Fibroblast of the aortic adventitia (primary cell): ENCODE results near the gene DNAJB12. TPM values are rescaled to one million over a fixed set of nuclear protein-coding genes. Genes with fewer than 3 reads are reported as not detected.

Experiments used
- DNase-seq: peaks from one replicate; pipeline ENCODE4 v3.0.0-alpha.2; 2010; ENCODE audit warnings: low read depth
- H3K4me3 ChIP-seq: 2 replicates; pipeline ENCODE4 v1.5.1; 2011; ENCODE audit warnings: low read depth, mild to moderate bottlenecking, control low read depth, low read length, moderate library complexity
- CTCF ChIP-seq: IDR thresholded peaks from 2 replicates; pipeline ENCODE4 v1.5.1; 2011; ENCODE audit warnings: mild to moderate bottlenecking, low read length, control low read depth, inconsistent platforms; ENCODE audit not compliant: insufficient read depth
- total RNA-seq: library from RNA; depleted of rRNA; stranded (reverse); fragments of >200 nt; gene quantifications from 2 replicates; pipeline ENCODE4 v1.2.3, GENCODE V29; 2012; ENCODE audit warnings: low replicate concordance

DNAJB12 gene
- total RNA-seq, 1 donor, result 24.5 TPM

GRCh38 chr10:72323771-72324191, 30.9 kb downstream of the DNAJB12 start:
- no peak for DNase-seq
- TF ChIP-seq CTCF, result no peak
- H3K4me3 ChIP-seq, result no peak overlapping the region

- TF ChIP-seq CTCF, result no peak
- DNase-seq, result no peak
- H3K4me3 ChIP-seq, result no peak overlapping the region
Observed at GRCh38 chr10:72323108-72323749, 31.5 kb downstream of the DNAJB12 start.

GRCh38 chr10:72322280-72323058, 32.2 kb downstream of the DNAJB12 start:
- H3K4me3 ChIP-seq, result no peak overlapping the region
- TF ChIP-seq CTCF, result no peak
- no peak for DNase-seq

- no peak for TF ChIP-seq CTCF
- no peak overlapping the region for H3K4me3 ChIP-seq
- DNase-seq, result no peak
Observed at GRCh38 chr10:72322030-72322279, 32.8 kb downstream of the DNAJB12 start.

- no peak for TF ChIP-seq CTCF
- H3K4me3 ChIP-seq, result peak overlapping the region; percentile 31
- DNase-seq, result no peak
Observed at GRCh38 chr10:72321248-72322029, 33.3 kb downstream of the DNAJB12 start.

GRCh38 chr10:72320676-72321247, 34.0 kb downstream of the DNAJB12 start:
- peak; percentile 100 for DNase-seq
- H3K4me3 ChIP-seq, result peak overlapping the region; percentile 31
- no peak for TF ChIP-seq CTCF
